GM19324 (cell line): ENCODE results near the gene SENP1.
"Not testable (repeated sequence)": the region's sequence is repeated elsewhere in the genome, so short reads cannot be mapped to it uniquely, and the experiment has no call there.

Experiments
- ATAC-seq: cut with Tn5 transposase; IDR thresholded peaks from one replicate; pipeline ENCODE4 v1.9.1; 2021; ENCODE audit warnings: mild to moderate bottlenecking, moderate library complexity; ENCODE audit not compliant: unreplicated experiment, low FRiP score

Gene SENP1

DNA sequence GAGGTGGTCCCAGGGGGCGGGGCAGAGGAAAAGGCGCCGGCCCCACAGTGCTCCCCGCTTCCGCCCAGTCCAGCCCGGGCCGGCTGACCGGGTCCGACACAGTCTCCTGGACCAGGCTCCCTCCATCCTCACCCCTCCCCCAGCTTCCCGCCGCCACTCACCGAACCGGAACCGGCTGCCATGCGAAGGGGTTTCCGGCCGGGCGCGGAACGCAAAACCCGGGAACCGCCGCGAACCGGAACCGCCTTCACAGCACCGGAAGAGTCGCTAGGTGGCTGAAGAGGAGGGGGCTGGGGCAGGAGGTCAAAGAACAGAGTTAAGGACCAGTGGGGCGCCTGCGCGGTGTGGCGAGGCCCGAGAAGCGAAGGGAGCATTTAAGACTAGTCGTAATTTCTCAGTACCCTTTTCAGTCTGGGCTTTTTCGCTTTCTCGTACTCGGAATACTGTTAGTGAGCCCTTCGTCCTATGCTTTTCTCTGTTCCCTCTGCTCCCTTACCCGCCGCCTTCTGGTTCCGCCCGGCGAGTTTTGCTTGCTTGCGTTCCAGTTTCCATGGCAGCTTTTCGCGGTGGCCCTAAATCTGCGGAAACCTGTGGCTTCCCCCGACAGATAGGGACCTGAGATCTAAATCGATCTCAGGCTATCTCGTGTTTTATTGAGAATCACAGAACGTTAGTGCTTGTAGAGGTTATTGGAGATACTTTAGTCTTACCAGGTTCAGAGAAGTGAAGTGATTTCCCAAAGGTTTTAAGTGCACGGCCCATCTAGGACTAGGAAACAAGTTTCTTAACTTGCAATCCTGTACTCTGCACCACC is at the start of gene SENP1:
Gene SENP1 (minus strand): TSS at position 213 of the 814 bp plus-strand sequence. CDS start 4,607 bp downstream, outside the sequence.
- peak; percentile 81 for ATAC-seq

DNA sequence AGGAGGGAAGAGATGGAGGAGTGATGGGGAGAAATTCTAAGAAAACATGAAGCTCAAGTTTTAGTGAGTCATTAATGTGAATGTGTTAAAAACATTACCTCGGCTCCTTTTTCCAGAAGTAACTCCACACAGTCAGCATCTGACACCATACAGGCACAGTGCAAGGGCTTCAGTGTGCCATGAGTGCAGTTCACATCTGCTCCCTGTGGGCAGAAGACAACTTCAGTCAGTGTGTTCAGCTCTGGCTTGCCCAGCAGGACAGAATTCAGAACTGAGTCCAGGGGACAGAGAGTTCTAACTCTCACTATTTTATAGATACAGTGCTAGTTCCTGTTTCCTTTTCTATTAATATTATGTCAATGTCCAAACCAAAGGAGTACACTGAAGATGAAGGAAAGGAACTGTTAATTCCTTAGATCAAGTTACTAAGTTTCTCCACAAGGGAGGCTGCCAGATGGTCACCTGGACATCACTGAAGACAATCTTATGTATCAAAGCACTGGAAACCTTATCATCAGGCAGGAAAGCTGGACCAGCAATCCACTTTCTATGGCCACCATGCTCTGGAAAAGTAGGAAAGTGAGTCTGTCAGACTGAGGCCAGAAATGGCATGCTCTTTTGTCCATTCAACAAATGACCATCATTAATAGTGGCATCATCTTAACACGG is 45.4 kb upstream of the SENP1 start:
- ATAC-seq: no peak

DNA sequence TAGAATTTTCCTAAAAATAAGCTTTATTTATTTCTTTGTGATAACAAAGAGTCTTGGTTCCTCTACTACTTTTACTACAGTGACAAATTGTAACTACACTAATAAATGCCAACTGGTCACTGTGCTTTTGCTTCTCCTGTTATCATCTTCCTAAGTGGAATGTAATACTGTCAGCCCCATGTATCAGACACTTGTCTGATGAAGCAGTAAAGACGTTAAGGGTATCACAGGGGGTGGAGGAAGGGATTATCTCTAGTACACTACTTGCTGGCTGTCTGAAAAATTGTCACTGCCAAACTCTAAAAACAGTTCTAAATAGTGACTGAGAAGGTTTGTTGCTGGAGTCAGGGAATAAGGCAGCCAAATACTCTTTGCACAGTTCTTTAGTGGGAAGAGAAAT is 40.1 kb upstream of the SENP1 start:
- no peak for ATAC-seq

DNA sequence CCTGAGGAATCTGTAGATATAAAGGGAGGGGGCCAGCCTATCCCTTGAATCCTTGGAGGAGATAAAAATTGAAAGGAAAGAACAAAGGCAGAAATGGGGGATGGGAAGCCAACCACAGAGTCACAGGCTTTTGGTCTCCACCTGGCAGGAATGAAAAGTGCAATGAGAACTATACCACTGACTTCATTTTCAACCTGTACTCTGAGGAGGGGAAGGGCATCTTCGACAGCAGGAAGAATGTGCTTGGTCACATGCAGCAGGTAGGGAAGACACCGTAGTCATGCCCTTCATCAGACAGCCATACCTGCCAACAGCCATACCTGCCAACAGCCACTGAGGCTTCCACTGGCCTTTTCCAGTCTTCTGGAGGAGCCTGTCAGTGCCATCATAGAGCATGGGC is 38.0 kb upstream of the SENP1 start:
- no peak for ATAC-seq

DNA sequence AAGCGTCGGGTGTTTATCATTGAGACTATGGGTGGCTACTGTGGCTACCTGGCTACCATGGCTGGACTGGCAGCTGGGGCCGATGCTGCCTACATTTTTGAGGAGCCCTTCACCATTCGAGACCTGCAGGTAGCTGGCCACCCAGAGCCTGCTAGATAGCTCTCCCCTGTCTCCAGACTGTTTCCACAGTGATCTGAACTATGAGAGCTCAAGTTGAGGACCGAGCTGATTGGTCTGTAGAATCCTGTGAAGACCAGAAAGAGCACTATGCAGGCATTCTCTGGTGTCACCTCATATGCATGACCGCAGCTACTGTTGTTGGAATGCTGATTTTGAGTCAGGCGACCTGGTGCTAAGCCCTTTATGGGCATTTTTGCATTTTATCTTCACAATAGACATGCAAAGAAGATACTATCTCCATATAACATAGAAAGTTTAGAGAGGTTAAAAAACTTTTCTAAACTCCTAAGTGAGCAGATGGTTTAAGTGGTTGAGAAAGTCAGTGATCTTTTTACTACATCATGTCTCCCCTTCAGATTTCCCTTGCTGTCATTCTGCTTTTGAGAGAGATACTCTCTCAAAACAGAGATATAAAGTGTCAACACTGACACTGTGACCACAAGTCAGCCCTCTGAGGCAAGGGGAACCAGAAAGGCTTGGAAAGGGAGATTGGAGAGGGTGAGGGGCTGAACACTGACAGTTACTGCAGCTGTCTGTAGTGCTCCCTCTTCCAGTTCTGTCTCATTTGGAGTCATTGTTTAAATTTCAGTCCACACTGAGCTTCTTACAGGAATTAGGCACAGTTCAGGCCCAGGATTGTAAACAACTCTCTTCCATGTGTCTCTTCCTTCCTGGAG is 37.2 kb upstream of the SENP1 start:
- ATAC-seq: no peak

DNA sequence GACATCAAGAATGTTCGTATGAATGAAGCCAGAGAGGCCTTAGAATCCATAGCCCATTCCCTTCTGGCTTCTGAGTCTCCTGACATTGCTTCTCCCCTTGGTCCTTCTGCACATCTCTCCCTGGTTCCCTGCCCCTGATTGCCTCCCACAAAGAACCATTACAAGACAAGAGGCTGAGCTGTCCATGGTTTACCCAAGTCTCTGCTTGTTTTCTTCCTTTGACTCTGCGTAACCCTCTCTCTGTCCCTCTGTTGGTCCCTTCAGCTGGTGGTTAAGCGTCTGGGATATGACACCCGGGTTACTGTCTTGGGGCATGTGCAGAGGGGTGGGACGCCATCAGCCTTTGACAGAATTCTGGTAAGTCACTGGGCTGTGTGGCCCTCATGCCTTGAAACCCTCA is 29.1 kb upstream of the SENP1 start:
- no peak for ATAC-seq

DNA sequence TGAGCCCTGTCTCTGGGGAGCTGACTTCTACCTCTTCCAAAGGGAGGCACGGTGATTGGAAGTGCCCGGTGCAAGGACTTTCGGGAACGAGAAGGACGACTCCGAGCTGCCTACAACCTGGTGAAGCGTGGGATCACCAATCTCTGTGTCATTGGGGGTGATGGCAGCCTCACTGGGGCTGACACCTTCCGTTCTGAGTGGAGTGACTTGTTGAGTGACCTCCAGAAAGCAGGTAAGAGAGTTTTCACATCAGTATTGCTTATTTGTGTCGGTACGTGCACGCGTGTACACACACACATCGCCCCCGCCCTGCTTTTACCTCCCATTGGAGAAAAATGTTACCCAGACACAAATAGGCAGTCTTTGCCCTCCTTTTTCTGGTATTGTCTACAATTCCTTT is 26.9 kb upstream of the SENP1 start:
- no peak for ATAC-seq

DNA sequence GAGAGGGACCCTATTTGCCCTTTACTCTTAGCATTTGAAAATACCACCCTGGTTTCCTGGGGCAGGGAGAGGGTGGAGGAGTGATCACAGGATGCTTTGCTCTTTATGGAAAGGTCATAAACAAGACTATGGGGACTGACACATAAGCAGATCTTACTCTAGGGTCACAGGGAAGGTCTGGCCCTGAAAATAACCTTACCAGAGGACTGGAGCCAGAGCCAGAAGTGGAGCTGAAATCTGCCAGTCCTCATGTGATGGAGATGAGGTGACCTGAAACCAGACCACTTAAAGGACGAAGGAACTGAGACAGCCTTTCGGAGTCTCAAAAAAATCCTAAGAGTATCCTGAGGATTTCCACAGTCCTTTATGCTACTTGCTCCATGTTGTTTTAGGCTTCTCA is 25.6 kb upstream of the SENP1 start:
- no peak for ATAC-seq

DNA sequence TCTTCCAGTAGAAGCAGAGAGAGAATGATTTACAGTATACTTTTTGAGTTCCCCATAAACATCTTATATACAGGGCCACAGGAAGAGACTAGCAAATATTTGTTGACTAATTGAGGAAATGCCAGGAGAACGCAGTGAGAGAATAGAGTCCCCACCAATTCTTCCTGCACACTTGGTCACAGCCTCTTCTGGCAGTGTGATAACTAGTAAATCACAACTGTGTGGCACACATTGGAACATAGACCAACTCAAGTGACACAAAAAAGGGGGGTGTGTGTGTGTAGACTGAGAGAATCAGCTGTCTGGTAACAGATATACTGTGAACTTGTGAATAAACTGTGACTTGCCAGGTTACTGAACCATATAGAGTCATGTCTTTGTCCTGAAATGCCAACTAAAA is 23.5 kb upstream of the SENP1 start:
- ATAC-seq: no peak

DNA sequence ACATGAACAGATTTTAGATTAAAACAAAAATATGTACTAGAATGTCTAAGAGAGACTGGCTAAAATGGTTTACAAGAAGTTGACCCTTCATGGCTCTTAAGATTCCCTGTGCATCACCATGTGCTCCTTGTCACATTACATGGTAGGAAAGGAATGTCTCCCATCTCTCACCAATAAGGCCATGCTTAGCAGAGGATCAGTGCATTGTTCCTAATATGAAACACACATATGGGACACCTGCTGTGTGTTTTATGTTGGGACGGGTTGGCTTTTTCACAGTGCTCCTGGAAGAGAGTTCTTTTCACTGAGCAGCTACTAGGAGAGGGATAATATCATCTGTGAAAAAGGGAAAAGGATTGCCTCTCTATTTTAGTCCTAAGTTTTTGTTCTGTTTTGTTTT is 22.9 kb upstream of the SENP1 start:
- ATAC-seq: no peak

DNA sequence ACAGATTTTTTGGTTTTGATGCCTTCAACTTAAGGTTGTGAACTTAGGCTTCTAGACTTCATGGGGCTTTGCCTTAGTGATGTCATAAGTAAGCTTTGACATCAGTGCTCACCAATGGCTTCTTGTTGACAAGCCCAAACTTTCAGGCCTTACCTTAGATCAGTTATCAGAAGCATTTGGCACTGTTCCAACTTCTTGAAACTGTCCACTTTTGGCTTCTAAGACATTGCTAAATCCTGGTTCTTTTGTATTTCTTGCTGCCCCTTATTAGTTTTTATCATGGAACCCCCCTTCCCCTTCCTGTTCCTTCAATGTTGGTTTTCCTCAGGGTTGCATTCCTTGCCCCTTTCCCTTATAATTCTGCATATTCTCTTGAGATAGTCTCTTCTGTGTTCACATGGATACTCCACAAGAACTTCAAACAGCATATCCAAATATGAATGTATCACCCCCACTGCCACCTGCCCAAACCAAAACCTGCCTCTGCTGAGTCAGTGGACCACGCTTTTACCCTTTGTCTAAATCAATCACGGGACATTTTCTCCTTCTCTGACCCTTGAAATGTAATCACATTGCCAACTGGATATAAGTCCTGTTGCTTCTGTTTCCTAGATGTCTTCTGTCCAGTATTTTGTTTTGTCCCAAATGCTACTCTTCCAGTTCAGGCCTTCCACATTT is 21.2 kb upstream of the SENP1 start:
- ATAC-seq: no peak

DNA sequence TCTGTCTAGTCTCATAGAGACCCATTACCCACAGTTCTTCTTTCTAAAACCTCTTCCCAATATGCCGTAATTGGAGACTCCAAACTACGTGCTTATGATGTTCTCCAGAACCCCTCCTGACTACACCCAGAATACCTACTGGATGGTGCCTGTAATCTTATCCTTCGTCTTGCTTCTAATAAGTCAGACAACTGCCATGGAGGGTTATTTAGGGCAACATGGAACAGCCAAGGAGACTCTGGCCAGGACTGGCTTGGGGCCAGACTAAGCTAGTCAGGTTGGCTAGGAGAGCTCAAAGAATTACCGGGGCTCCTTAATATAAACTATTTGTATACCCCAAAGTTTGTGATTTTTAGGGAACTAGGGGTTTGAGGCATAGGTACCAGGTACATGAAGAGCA is 20.1 kb upstream of the SENP1 start:
- no peak for ATAC-seq

DNA sequence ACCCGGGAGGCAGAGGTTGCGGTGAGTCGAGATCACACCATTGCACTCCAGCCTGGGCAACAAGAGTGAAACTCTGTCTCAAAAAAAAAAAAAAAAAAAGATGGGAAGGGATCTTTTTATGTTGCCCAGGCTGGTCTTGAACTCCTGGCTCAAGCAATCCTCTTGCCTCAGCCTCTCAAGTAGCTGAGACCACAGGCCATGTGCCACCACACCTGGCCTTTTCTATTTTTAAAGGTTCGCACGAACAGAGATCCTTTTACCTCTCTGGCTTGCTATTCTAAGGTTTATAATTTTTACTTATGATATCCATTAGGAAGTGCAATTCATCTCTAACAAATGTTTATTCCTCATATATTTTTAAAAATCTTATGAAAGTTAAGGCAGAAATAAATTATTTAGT is 19.7 kb upstream of the SENP1 start:
- not testable (repeated sequence) for ATAC-seq

DNA sequence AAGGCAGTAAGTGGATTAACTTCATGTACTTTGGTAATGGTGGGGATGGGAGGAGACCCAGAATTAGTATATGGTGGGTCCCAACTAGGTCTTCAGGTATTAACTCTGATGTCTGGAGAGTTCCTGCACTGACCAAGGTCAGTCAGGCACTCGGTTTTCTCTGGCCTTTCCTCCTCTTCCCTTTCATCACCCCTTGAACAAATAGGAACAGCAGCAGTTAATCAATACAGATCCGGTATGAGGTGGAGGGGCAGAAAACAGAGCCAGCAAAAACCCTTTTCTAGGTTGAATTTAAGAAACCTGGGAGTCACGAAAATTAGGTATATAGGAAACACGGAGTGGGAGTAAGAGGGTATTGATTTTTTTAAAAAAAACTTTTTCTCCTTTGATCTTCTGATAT is 17.3 kb upstream of the SENP1 start:
- no peak for ATAC-seq

DNA sequence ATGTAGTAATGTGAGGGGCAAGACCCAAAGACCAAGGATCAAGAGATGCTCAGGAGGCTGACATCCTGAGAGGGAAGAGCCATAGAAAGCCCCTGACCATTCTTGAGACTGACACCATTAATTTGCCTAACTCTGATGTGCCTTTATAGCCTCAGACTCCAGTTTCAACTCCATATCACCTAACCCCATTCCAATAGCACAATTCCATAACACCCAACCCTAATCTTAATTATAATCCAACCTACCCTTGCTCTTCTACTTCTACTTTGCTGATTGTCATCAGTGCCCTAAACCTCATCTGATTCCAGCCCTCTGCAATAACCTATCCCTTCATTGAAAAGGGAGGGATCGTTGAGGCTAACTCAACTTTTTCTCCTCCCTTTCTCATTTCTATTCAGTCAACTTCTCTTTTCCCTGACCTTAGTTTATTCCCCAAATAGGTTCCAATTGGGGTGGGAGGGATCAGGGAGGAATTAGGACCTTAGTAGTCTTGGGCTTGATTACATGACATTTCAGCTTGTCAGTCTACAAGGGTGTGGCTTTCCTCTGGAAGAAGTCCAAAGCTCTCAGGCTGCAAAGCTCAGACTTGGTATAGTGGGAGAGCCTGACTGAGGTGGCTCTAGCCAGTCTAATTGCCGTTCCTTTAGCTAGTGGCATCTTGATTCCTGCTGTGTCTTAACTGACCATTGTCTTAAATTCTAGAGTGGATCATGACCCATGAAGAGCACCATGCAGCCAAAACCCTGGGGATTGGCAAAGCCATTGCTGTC is 16.4 kb upstream of the SENP1 start:
- ATAC-seq: no peak

DNA sequence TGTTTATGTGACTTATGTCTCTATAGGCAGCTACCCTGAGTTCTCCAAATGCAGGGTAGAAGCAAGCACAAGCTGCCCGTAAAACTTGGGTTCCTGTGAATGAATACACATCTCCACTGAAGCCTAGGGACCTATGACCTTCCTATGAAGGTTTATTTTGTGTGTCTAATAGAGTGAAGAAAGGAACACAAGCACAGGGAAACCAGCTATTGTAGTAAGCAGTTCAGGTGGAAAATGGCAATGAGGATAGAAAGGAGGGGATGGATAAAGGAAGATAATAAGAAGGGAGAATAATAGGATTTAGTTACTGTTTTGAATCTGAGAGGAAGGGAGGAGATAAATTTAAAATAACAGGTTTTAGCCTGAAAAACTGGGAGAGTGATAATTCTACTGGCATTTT is 15.6 kb upstream of the SENP1 start:
- ATAC-seq: no peak

DNA sequence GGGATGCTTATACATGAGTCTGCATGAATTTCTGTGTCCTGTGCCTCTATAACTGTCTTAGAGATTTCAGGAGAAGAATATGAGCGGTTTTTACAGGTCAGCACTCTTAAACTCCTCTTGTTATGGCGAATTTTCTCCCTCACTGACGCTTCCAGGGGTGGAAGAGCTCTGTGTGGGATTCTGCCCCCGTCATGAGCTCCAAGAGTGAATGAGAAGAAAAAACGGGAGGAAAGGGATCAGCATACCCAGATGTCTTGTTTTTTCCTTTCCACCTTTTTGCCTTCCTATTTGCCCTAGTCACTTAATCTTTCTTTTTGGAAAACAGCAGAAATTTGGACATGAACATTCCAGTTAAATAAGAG is 13.9 kb upstream of the SENP1 start:
- no peak for ATAC-seq

DNA sequence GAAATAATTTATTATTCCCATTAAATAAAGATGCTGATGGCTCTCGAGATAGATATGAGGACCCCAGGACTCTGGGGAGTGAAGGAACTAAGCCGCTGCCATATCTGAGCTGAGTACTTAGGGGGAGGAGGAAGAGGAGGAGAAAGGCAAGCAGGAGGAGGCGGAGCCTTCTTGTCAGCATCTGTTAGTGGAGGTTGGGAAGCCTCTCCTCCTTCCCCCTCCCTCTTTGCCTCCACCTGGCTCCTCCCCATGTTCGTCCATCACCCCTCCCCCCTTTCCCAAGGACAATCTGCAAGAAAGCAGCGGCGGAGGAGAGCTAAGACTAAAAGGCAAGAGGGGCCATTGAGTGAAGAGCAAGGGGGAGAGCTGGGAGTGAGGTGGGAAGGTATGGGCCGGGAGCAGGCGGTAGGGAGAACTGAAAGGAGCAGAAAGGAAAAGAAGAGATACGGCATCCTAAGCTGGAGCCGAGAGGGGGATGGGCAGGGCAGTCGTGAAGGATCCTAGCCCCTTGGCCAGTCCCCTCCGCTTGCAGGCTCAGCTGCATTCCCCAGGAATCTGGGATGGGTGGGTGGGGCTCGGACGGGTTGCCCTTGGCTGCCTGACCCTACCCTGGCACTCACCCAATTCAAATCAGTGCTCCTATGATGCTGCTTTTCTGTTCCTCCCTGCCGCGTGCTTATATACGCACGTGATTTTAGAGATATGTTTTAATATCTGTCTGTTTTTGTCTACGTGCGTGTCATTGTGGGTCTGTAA is 13.4 kb upstream of the SENP1 start, which contains the start of gene PFKM:
Gene PFKM (plus strand): TSS at position 287 of the 756 bp plus-strand sequence. CDS start 3,411 bp downstream, outside the sequence.
- ATAC-seq: peak; percentile 97

DNA sequence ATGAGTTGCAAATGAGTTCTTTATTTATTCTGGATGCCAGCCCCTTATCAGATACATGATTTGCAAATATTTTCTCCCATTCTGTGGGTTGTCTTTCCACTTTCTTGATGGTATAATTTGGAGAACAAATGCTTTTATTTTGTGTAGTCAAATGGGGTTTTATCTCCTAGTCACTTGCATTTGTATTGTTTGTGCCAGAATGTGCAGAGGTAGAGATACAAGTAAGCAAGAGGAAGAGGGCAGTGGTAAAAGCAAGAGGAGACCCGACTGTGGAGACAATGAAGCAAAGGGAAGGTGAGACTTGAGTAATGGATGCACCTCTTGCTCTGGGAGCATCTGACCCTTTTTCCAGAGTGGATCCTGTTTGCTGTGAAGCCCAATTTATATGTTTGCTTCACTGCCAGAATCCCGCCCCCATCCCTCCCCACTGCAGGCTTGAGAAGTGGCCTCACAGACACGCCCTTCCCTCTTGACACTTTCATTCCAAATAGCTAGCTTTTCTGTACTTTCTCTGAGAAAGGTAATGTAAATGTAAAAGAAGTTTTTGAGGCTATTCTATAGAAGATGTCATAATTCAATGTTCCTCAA is 12.5 kb upstream of the SENP1 start:
- no peak for ATAC-seq
